BLaER1 (cell line): ENCODE measurements around the gene OLFML1.

Experiments
- H3K27ac ChIP-seq: shearing (Covaris generic); formaldehyde crosslinking; 2 replicates; pipeline ENCODE4 v1.8.1; 2022
- H3K27me3 ChIP-seq: shearing (Covaris generic); formaldehyde crosslinking; 2 replicates; pipeline ENCODE4 v1.8.1; 2022
- H3K36me3 ChIP-seq: shearing (Covaris generic); formaldehyde crosslinking; 2 replicates; pipeline ENCODE4 v1.8.1; 2022
- H3K4me1 ChIP-seq: shearing (Covaris generic); formaldehyde crosslinking; 2 replicates; pipeline ENCODE4 v1.8.1; 2022
- H3K4me2 ChIP-seq: shearing (Covaris generic); formaldehyde crosslinking; 2 replicates; pipeline ENCODE4 v1.8.1; 2022
- H3K4me3 ChIP-seq: shearing (Covaris generic); formaldehyde crosslinking; 2 replicates; pipeline ENCODE4 v1.8.1; 2022
- H3K9ac ChIP-seq: shearing (Covaris generic); formaldehyde crosslinking; 2 replicates; pipeline ENCODE4 v1.8.1; 2022
- H3K9me3 ChIP-seq: shearing (Covaris generic); formaldehyde crosslinking; 2 replicates; pipeline ENCODE4 v1.8.1; 2022
- H4K20me1 ChIP-seq: shearing (Covaris generic); formaldehyde crosslinking; 2 replicates; pipeline ENCODE4 v1.8.1; 2022
- Cebpa-rat ChIP-seq: shearing (Covaris generic); IDR thresholded peaks from 2 replicates; pipeline ENCODE4 v1.8.1; 2022

OLFML1 gene

GRCh38 chr11:7538466-7539454 is 53.5 kb downstream of the OLFML1 start:
- H4K20me1 ChIP-seq = peaks cover 100% of the 10 kb centered on the region
- H3K9ac ChIP-seq = no peak overlapping the region

GRCh38 chr11:7540830-7541555 is 55.7 kb downstream of the OLFML1 start:
- H3K27me3 ChIP-seq = no peaks in the 10 kb centered on the region
- no peak overlapping the region for H3K9ac ChIP-seq
- H3K9me3 ChIP-seq = no peaks in the 10 kb centered on the region
- H3K27ac ChIP-seq = no peak overlapping the region
- no peaks in the 10 kb centered on the region for H3K36me3 ChIP-seq
- no peaks in the 10 kb centered on the region for H3K4me1 ChIP-seq
- TF ChIP-seq Cebpa-rat = no peak
- no peak overlapping the region for H3K4me2 ChIP-seq
- no peak overlapping the region for H3K4me3 ChIP-seq
- peaks cover 100% of the 10 kb centered on the region for H4K20me1 ChIP-seq

More at GRCh38 chr11:7538466-7539454, 53.5 kb downstream of the OLFML1 start:
- no peak for TF ChIP-seq Cebpa-rat
- no peaks in the 10 kb centered on the region for H3K36me3 ChIP-seq
- no peak overlapping the region for H3K27ac ChIP-seq
- H3K4me1 ChIP-seq = peaks cover 16% of the 10 kb centered on the region
- H3K9me3 ChIP-seq = no peaks in the 10 kb centered on the region
- H3K27me3 ChIP-seq = no peaks in the 10 kb centered on the region
- H3K4me2 ChIP-seq = no peak overlapping the region
- H3K4me3 ChIP-seq = no peak overlapping the region

- H4K20me1 ChIP-seq = peaks cover 100% of the 10 kb centered on the region
- TF ChIP-seq Cebpa-rat = no peak
These were observed 58.0 kb downstream of the OLFML1 start for GRCh38 chr11:7543302-7543701.

GRCh38 chr11:7544021-7544420 is 58.7 kb downstream of the OLFML1 start:
- no peak overlapping the region for H3K27ac ChIP-seq
- TF ChIP-seq Cebpa-rat = no peak
- no peak overlapping the region for H3K9ac ChIP-seq
- no peak overlapping the region for H3K4me3 ChIP-seq
- no peaks in the 10 kb centered on the region for H3K4me1 ChIP-seq
- no peaks in the 10 kb centered on the region for H3K36me3 ChIP-seq
- H3K27me3 ChIP-seq = no peaks in the 10 kb centered on the region
- no peak overlapping the region for H3K4me2 ChIP-seq
- peaks cover 100% of the 10 kb centered on the region for H4K20me1 ChIP-seq
- H3K9me3 ChIP-seq = no peaks in the 10 kb centered on the region

More at GRCh38 chr11:7543302-7543701, 58.0 kb downstream of the OLFML1 start:
- no peaks in the 10 kb centered on the region for H3K36me3 ChIP-seq
- no peak overlapping the region for H3K9ac ChIP-seq
- H3K27me3 ChIP-seq = no peaks in the 10 kb centered on the region
- no peak overlapping the region for H3K4me2 ChIP-seq
- no peaks in the 10 kb centered on the region for H3K9me3 ChIP-seq
- no peak overlapping the region for H3K4me3 ChIP-seq
- H3K27ac ChIP-seq = no peak overlapping the region
- H3K4me1 ChIP-seq = no peaks in the 10 kb centered on the region

DNA sequence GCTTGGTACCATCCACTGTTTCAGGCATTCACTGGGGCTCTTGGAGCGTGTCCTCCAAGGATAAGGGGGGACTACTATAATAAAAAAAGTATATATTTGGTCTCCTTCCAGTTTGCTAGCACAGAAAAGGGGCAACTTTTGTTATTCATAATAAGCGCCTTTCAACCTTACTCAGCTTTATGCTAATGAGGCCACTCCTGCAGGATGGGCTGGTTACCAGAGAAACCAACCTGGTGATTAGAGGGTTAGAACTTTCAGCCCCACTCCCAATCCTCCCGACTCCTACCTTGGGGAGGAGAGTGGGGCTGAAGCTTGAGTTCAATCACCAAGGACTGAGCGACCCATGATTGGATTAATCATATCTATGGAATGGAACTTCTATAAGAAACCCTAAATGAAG is 60.3 kb downstream of the OLFML1 start:
- H3K4me3 ChIP-seq = no peak overlapping the region
- H3K9me3 ChIP-seq = no peaks in the 10 kb centered on the region
- no peak overlapping the region for H3K9ac ChIP-seq
- no peaks in the 10 kb centered on the region for H3K27me3 ChIP-seq
- no peak overlapping the region for H3K27ac ChIP-seq
- H3K4me1 ChIP-seq = no peaks in the 10 kb centered on the region
- H3K4me2 ChIP-seq = no peak overlapping the region
- peaks cover 5% of the 10 kb centered on the region; the same call in 1 of the 2 replicates for H3K36me3 ChIP-seq
- no peak for TF ChIP-seq Cebpa-rat
- H4K20me1 ChIP-seq = peaks cover 100% of the 10 kb centered on the region

DNA sequence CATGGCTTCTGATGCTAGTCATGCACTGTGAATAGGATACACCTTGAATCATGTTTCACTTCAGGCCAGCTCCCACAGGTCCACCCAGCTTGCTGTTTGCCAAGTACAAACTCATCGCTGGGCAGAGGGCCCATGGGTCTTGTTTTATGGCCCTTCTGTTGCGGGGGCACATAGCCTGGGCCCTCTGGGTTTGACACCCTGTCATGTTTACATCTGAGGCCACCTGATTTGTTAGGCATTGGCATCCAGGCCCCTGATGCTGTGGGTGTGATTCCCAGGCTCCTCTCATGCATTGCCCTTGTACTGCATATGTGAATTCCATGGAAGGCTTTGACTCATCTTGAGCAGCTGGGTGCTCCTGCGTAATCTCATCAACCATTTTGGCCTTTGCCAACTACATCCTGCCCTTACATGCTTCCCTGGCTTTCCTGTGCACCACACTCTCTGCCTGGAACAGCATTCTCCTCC is 61.1 kb downstream of the OLFML1 start:
- no peak overlapping the region for H3K27ac ChIP-seq
- no peak overlapping the region for H3K4me2 ChIP-seq
- H4K20me1 ChIP-seq = peaks cover 100% of the 10 kb centered on the region
- H3K4me3 ChIP-seq = no peak overlapping the region
- no peaks in the 10 kb centered on the region for H3K4me1 ChIP-seq
- H3K27me3 ChIP-seq = no peaks in the 10 kb centered on the region
- H3K36me3 ChIP-seq = peaks cover 5% of the 10 kb centered on the region; the same call in 1 of the 2 replicates
- H3K9ac ChIP-seq = no peak overlapping the region
- H3K9me3 ChIP-seq = no peaks in the 10 kb centered on the region
- no peak for TF ChIP-seq Cebpa-rat

DNA sequence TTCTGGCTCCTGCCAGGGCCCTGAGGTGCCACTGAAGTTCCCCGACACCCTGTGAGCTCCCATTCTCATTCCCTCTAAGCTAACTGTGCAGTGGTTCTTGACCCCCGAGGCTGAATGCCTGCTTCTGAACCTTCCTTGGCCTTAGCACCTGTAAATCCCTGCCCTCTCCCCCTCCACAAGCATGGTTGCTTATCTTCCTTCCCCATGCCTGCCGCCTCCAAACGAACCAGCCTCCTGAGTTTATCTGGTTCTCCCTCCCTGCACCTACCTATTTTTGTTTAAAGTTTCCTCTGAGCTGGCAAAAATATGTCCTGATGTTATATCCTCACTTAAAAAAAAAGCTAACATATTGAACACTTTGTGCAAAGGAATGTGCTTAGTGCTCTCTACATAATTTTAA is 62.4 kb downstream of the OLFML1 start:
- Histone ChIP-seq H3K36me3 (peaks cover 9% of the 10 kb centered on the region; the same call in 1 of the 2 replicates), H3K9me3 (no peaks in the 10 kb centered on the region), H4K20me1 (peaks cover 100% of the 10 kb centered on the region), H3K27ac (no peak overlapping the region), H3K27me3 (no peaks in the 10 kb centered on the region), H3K4me2 (no peak overlapping the region), H3K9ac (no peak overlapping the region), H3K4me1 (no peaks in the 10 kb centered on the region), H3K4me3 (no peak overlapping the region)
- TF ChIP-seq Cebpa-rat = no peak

DNA sequence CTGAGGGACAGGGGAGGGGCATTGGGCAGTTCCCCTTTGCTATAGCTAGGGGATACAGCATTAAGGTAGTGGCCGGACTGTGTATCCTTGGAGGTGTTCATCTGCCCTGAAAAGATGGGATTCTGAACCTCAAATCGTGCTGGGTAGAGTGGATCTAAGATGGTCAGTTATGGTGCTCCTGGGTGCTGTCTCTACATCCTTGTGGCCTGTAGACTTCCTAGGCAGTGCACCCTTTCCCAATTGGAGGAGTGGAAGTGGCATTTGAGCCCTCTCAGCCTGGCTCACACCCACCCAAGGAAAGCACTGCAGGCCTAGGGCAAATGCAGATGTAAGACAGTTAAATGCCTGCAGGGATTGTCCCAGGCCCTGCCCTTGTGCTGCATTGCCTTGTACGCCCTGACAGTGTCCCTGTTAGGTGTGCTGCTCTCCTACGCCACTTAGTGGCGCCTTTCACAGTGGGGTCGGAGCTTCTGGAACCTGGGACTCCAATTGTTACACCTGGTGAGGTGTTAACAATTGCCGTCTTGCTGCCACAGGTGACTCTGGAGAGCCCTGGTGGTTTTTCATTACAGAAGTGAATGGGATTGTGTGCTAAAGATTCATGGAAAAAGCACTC is 63.5 kb downstream of the OLFML1 start:
- H3K27ac ChIP-seq = no peak overlapping the region
- no peak for TF ChIP-seq Cebpa-rat
- no peaks in the 10 kb centered on the region for H3K27me3 ChIP-seq
- H4K20me1 ChIP-seq = peaks cover 100% of the 10 kb centered on the region
- H3K36me3 ChIP-seq = peaks cover 9% of the 10 kb centered on the region; the same call in 1 of the 2 replicates
- no peak overlapping the region for H3K9ac ChIP-seq
- no peaks in the 10 kb centered on the region for H3K4me1 ChIP-seq
- no peaks in the 10 kb centered on the region for H3K9me3 ChIP-seq
- no peak overlapping the region for H3K4me3 ChIP-seq
- H3K4me2 ChIP-seq = no peak overlapping the region

DNA sequence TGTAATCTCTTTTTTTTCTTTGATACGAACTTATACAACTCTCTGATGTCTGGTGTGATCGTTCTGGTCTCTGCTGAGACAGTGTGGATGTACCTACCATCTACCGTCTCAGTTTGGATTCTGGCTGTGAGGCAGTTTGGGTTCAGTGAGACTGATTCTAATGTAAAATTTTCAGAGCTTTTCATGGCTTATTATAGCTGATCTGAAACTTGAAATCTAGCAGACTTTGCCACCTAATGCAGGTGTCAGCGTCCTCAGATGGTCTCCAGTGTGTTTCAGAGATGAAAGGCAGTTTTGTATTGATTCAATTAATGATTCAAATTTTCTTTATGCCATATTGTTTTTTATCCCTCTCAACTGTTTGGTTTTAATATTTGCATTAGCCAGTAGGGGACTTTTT is 64.4 kb downstream of the OLFML1 start:
- Histone ChIP-seq H3K4me1 (no peaks in the 10 kb centered on the region), H3K27me3 (no peaks in the 10 kb centered on the region), H3K4me3 (no peak overlapping the region), H3K9me3 (no peaks in the 10 kb centered on the region), H3K9ac (no peak overlapping the region), H3K4me2 (no peak overlapping the region), H3K27ac (no peak overlapping the region), H4K20me1 (peaks cover 100% of the 10 kb centered on the region), H3K36me3 (peaks cover 9% of the 10 kb centered on the region; the same call in 1 of the 2 replicates)
- TF ChIP-seq Cebpa-rat = no peak
